ENCODE measurements around the gene EID1. TPM values are rescaled to one million over a fixed set of nuclear protein-coding genes. Genes with fewer than 3 reads are reported as not detected.
"Not testable (repeated sequence)": the region's sequence is repeated elsewhere in the genome, so short reads cannot be mapped to it uniquely, and the experiment has no call there.

Gene EID1
- total and polyA plus RNA-seq, 7 donors: 88.7 to 343 (median 291) TPM

DNA sequence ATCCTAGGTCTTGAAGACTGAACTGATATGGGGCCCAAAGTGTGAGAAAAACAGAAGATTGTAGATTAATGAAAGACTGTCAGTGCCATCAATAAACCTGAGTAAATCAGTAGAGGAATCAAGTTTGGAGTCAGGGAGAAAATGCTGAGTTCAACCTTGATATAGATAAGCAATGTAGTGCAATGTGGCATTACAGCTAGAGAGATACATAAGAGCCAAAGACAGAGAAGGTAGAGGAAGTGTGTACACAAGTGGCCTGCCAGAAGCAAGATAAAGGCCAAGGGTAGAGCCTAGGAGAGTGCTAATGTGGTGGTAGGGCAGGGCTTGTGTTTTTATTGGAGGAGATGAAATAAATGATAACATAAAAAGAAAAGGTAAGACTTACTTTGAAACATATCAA is 26.0 kb upstream of the EID1 start:
- Histone ChIP-seq H3K36me3 (no peaks in the 10 kb centered on the region), H3K4me1 (peaks cover 0 to 13% (median 8%) of the 10 kb centered on the region in 4 donors), H3K27ac (no peak overlapping the region), H3K4me3 (no peak overlapping the region), H3K27me3 (no peaks in the 10 kb centered on the region), H3K9me3 (no peaks in the 10 kb centered on the region)
- TF ChIP-seq, protein P1, sequence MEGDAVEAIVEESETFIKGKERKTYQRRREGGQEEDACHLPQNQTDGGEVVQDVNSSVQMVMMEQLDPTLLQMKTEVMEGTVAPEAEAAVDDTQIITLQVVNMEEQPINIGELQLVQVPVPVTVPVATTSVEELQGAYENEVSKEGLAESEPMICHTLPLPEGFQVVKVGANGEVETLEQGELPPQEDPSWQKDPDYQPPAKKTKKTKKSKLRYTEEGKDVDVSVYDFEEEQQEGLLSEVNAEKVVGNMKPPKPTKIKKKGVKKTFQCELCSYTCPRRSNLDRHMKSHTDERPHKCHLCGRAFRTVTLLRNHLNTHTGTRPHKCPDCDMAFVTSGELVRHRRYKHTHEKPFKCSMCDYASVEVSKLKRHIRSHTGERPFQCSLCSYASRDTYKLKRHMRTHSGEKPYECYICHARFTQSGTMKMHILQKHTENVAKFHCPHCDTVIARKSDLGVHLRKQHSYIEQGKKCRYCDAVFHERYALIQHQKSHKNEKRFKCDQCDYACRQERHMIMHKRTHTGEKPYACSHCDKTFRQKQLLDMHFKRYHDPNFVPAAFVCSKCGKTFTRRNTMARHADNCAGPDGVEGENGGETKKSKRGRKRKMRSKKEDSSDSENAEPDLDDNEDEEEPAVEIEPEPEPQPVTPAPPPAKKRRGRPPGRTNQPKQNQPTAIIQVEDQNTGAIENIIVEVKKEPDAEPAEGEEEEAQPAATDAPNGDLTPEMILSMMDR (IDR thresholded peaks at IDR 0.05): no peak
- TF ChIP-seq POLR2A (IDR thresholded peaks at IDR 0.05): no peak
- no peak for TF ChIP-seq POLR2AphosphoS5 (IDR thresholded peaks at IDR 0.05)
- TF ChIP-seq EP300 (IDR thresholded peaks at IDR 0.05): no peak
- intact Hi-C loops (cut with DNase I): no loop called here
- DNase-seq: no peak

DNA sequence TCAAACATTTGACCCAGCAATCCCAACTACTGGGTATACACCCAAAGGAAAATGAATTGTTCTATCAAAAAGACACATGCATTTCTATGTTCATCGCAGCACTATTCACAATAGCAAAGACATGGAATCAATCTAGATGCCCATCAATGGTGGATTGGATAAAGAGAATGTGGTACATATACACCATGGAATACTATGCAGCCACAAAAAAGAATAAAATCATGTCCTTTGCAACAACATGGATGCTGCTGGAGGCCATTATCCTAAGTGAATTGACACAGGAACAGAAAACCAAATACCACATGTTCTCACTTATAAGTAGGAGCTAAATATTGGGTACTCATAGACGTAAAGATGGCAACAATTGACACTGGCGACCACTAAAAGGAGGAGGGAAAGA is 23.5 kb upstream of the EID1 start:
- DNase-seq; H3K9me3 ChIP-seq; H3K27ac ChIP-seq; H3K36me3 ChIP-seq; intact Hi-C loops (cut with DNase I); H3K4me3 ChIP-seq; H3K27me3 ChIP-seq: not testable (repeated sequence)
- peaks cover 0 to 13% (median 8%) of the 10 kb centered on the region in 4 donors for H3K4me1 ChIP-seq
- 95% methylated on average over 3 of the region's 3 CpGs for WGBS, 2 donors

DNA sequence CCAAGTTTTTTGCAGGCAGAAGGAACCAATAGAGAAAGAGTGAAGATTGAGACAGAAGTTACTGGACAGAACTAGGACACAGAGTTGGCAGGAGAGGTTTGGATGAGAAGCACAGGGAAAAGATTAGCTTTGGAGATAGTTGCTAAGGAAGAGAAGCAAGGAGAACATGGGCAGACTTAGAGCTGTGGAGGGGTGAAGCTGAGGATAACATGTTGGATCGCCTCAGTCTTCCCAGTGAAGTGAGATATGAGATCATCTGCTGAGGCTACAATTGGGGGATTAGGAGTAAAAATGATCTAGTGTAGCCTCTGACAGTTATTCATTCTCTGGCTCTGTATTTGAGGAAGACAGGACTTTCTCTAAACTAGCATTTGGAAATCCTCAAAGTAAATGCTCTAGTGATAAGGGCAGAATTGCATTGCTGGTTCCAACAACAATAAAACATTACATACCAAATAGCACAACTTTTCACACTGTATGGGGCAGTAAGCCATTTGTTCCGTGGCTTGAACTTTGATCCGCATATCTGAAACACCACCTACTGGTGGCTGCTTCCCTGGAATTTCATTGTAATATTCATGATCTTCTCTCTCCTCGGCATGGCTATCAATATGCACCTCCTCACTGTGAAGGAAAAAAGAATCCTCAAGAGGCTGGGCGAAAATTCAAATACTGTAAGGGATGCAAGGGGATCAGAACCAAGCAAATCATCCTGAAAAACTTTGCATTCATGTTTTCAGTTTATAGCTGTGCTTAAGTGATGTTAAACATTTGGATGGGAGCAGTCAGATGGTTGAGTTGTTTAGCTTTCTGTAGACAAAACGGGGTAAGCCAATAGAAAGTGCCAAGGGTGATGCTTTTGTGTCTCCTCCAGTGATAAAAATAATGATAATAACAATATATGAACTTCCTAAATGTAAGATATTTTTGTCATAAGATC is 22.2 kb upstream of the EID1 start:
- peak overlapping the region in 2 of 4 donors; percentile 9 to 11 for H3K27ac ChIP-seq
- peaks cover 0 to 13% (median 8%) of the 10 kb centered on the region in 4 donors for H3K4me1 ChIP-seq
- no peak overlapping the region for H3K4me3 ChIP-seq
- intact Hi-C loops (cut with DNase I): no loop called here
- H3K9me3 ChIP-seq: no peaks in the 10 kb centered on the region
- WGBS, 2 donors: 14 to 47% methylated on average over 6 of the region's 6 CpGs
- DNase-seq: no peak
- no peak for TF ChIP-seq EP300 (IDR thresholded peaks at IDR 0.05)
- peak in 1 of 4 donors; percentile 9 for TF ChIP-seq POLR2AphosphoS5 (IDR thresholded peaks at IDR 0.05)
- no peak for TF ChIP-seq POLR2A (IDR thresholded peaks at IDR 0.05)
- TF ChIP-seq, protein P1 (IDR thresholded peaks at IDR 0.05): peak in 3 of 4 experiments; percentile 36 to 42 (median 39)
- H3K36me3 ChIP-seq: no peaks in the 10 kb centered on the region
- H3K27me3 ChIP-seq: no peaks in the 10 kb centered on the region

- intact Hi-C loops (cut with DNase I): no loop called here
- peaks cover 0 to 13% (median 8%) of the 10 kb centered on the region in 4 donors for H3K4me1 ChIP-seq
- whole genome bisulfite sequencing, 2 donors: 61 to 67% methylated on average over 2 of the region's 2 CpGs
- no peaks in the 10 kb centered on the region for H3K9me3 ChIP-seq
- no peak for DNase-seq
- H3K36me3 ChIP-seq: no peaks in the 10 kb centered on the region
- no peak overlapping the region for H3K27ac ChIP-seq
- H3K4me3 ChIP-seq: no peak overlapping the region
- TF ChIP-seq, protein P1 (IDR thresholded peaks at IDR 0.05): no peak
- TF ChIP-seq POLR2A (IDR thresholded peaks at IDR 0.05) (no peak), EP300 (IDR thresholded peaks at IDR 0.05) (no peak), POLR2AphosphoS5 (IDR thresholded peaks at IDR 0.05) (no peak)
- H3K27me3 ChIP-seq: no peaks in the 10 kb centered on the region
These were observed 21.0 kb upstream of the EID1 start for GRCh38 chr15:48856942-48857341.

- Histone ChIP-seq H3K9me3 (no peaks in the 10 kb centered on the region), H3K27ac (no peak overlapping the region), H3K4me3 (no peak overlapping the region), H3K4me1 (peaks cover 0 to 13% (median 8%) of the 10 kb centered on the region in 4 donors), H3K36me3 (no peaks in the 10 kb centered on the region), H3K27me3 (no peaks in the 10 kb centered on the region)
- no peak for DNase-seq
- TF ChIP-seq POLR2AphosphoS5 (IDR thresholded peaks at IDR 0.05) (no peak), POLR2A (IDR thresholded peaks at IDR 0.05) (no peak), EP300 (IDR thresholded peaks at IDR 0.05) (no peak)
- TF ChIP-seq, protein P1 (IDR thresholded peaks at IDR 0.05): no peak
- 13 to 19% methylated on average over 2 of the region's 2 CpGs for WGBS, 2 donors
- intact Hi-C loops (cut with DNase I): no loop called here
These were observed 19.5 kb upstream of the EID1 start for GRCh38 chr15:48858401-48858800.

Data from sigmoid colon (tissue), 7 donors.